Measurements from ENCODE around the gene BTBD16.

Gene BTBD16

GRCh38 chr10:122276611-122277208, 5.6 kb downstream of the BTBD16 start:
- DNase-seq: no peak

GRCh38 chr10:122277526-122278136, 6.5 kb downstream of the BTBD16 start:
- DNase-seq: no peak

- DNase-seq: no peak
These were observed 8.6 kb downstream of the BTBD16 start for GRCh38 chr10:122279725-122280141.

- no peak for DNase-seq
These were observed 9.1 kb downstream of the BTBD16 start for GRCh38 chr10:122280156-122280555.

GRCh38 chr10:122281018-122281626, 10.0 kb downstream of the BTBD16 start:
- DNase-seq: no peak

- DNase-seq: no peak
These were observed 10.7 kb downstream of the BTBD16 start for GRCh38 chr10:122281751-122282150.

- no peak for DNase-seq
These were observed 11.2 kb downstream of the BTBD16 start for GRCh38 chr10:122282253-122282671.

- no peak for DNase-seq
These were observed 11.8 kb downstream of the BTBD16 start for GRCh38 chr10:122282909-122283308.

- no peak for DNase-seq
These were observed 14.7 kb downstream of the BTBD16 start for GRCh38 chr10:122285506-122286444.

GRCh38 chr10:122286867-122287266, 15.8 kb downstream of the BTBD16 start:
- no peak for DNase-seq

- DNase-seq: no peak
These were observed 16.5 kb downstream of the BTBD16 start for GRCh38 chr10:122287570-122287969.

- no peak for DNase-seq
These were observed 17.2 kb downstream of the BTBD16 start for GRCh38 chr10:122288262-122288661.

- DNase-seq: no peak
These were observed 17.8 kb downstream of the BTBD16 start for GRCh38 chr10:122288917-122289316.

GRCh38 chr10:122290334-122290733, 19.2 kb downstream of the BTBD16 start:
- DNase-seq: no peak

GRCh38 chr10:122290833-122291532, 19.9 kb downstream of the BTBD16 start:
- no peak for DNase-seq

GRCh38 chr10:122291739-122292138, 20.6 kb downstream of the BTBD16 start:
- DNase-seq: no peak

GRCh38 chr10:122292376-122292775, 21.3 kb downstream of the BTBD16 start:
- DNase-seq: no peak

GRCh38 chr10:122293156-122293960, 22.3 kb downstream of the BTBD16 start:
- no peak for DNase-seq

GRCh38 chr10:122293961-122294380, 22.9 kb downstream of the BTBD16 start:
- no peak for DNase-seq

GRCh38 chr10:122294511-122295450, 23.7 kb downstream of the BTBD16 start:
- no peak for DNase-seq

GRCh38 chr10:122295451-122295809, 24.3 kb downstream of the BTBD16 start:
- no peak for DNase-seq
